Measurements from ENCODE around the gene PRPS1. TPM values are rescaled to one million over a fixed set of nuclear protein-coding genes. Genes with fewer than 3 reads are reported as not detected.
"Not testable (repeated sequence)": the region's sequence is repeated elsewhere in the genome, so short reads cannot be mapped to it uniquely, and the experiment has no call there.

PRPS1 gene
- total RNA-seq, 6 experiments from 2014 or later: 23.8 to 38.6 (median 26.0) TPM

DNA sequence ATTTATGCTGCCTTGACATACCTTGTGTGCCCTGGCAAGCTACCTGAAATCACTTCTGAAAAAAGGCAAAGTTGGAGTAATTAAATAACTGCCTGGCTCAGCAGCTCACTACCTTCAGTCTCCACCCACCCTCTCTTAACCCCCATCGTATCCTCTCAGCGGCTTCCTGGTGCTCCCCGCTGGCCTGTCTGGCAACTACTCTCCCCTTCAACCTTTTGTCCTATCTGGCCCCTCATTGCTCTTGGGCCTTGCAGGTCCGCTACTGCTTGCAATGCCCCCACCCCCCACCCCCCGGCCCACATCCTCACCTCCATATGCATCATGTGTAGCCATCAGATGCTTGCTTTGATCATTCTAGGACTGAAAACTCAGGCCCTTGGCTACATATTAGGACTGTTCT, 34.5 kb downstream of the PRPS1 start:
- intact Hi-C loops (cut with DNase I): loop anchor here in 1 of 2 donors (10.0 kb wide), 1 partner anchor 112 kb away; the partner anchor contains the start of genes NCBP2L and TSC22D3
- WGBS (ENCODE audit: insufficient coverage, low coverage, low lambda C conversion rate, missing lambda C conversion rate): 44% methylated on average over 4 of the region's 5 CpGs
- no peak for ATAC-seq

DNA sequence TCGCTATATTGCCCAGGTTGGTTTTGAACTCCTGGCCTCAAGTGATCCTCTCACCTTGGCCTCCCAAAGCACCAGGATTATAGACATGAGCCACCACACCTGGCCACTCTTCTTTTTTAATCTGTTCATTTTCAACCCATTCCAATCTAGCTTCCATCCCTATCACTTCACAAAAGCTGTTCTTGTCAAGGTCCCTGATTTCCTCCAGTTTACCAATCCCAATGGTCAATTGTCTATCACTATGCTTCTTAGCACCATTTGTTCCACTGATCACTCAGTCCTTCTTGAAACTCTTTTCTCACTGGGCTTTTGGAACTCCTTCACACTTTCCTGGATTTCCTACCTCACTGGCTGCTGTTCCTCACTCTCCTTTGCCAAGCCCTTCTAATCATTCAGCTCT, 38.6 kb downstream of the PRPS1 start:
- Histone ChIP-seq H3K36me3 (no peaks in the 10 kb centered on the region), H3K27me3 (no peaks in the 10 kb centered on the region), H3K9me3 (no peaks in the 10 kb centered on the region), H3K4me3 (no peak overlapping the region), H3K27ac (no peak overlapping the region), H3K4me1 (no peaks in the 10 kb centered on the region)
- no CpG with 5 or more reads among the region's 1 CpG for WGBS (ENCODE audit: insufficient coverage, low coverage, low lambda C conversion rate, missing lambda C conversion rate)
- ATAC-seq: no peak
- no peak for TF ChIP-seq POLR2A (IDR thresholded peaks at IDR 0.05)
- intact Hi-C loops (cut with DNase I): loop anchor here in 1 of 2 donors (10.0 kb wide), 1 partner anchor 108 kb away; the partner anchor contains the start of genes NCBP2L and TSC22D3
- no peak for DNase-seq

More for the DNA sequence above, 34.5 kb downstream of the PRPS1 start:
- TF ChIP-seq, protein P1, sequence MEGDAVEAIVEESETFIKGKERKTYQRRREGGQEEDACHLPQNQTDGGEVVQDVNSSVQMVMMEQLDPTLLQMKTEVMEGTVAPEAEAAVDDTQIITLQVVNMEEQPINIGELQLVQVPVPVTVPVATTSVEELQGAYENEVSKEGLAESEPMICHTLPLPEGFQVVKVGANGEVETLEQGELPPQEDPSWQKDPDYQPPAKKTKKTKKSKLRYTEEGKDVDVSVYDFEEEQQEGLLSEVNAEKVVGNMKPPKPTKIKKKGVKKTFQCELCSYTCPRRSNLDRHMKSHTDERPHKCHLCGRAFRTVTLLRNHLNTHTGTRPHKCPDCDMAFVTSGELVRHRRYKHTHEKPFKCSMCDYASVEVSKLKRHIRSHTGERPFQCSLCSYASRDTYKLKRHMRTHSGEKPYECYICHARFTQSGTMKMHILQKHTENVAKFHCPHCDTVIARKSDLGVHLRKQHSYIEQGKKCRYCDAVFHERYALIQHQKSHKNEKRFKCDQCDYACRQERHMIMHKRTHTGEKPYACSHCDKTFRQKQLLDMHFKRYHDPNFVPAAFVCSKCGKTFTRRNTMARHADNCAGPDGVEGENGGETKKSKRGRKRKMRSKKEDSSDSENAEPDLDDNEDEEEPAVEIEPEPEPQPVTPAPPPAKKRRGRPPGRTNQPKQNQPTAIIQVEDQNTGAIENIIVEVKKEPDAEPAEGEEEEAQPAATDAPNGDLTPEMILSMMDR (IDR thresholded peaks at IDR 0.05): no peak
- no peak for TF ChIP-seq POLR2A (IDR thresholded peaks at IDR 0.05)
- H3K36me3 ChIP-seq: no peaks in the 10 kb centered on the region
- DNase-seq: no peak
- H3K27me3 ChIP-seq: no peaks in the 10 kb centered on the region
- H3K4me1 ChIP-seq: no peaks in the 10 kb centered on the region
- no peaks in the 10 kb centered on the region for H3K9me3 ChIP-seq
- H3K4me3 ChIP-seq: no peak overlapping the region
- no peak overlapping the region for H3K27ac ChIP-seq

DNA sequence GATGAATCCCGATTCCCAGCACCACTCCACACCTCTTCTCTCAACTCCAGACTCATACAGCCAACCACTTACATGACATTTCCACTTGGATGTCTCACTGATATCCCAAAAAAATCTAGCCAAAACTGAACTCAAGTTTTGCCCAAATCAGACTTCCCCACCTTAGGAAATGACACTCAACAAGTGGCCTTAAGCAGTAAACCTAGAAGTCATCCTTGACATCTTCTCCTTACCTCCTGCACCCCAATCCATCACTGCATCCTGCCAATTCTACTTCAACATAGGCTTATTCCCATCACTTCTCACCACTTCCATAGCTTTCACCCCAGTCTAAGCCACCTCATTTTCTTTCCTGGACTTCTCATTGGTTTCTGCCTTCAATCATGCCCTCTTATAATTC, 39.1 kb downstream of the PRPS1 start:
- Histone ChIP-seq H3K9me3 (no peaks in the 10 kb centered on the region), H3K4me1 (no peaks in the 10 kb centered on the region), H3K4me3 (no peak overlapping the region), H3K36me3 (no peaks in the 10 kb centered on the region), H3K27me3 (no peaks in the 10 kb centered on the region), H3K27ac (no peak overlapping the region)
- DNase-seq: no peak
- intact Hi-C loops (cut with DNase I): loop anchor here in 1 of 2 donors (10.0 kb wide), 1 partner anchor 107 kb away; the partner anchor contains the start of genes NCBP2L and TSC22D3
- no peak for ATAC-seq
- no peak for TF ChIP-seq POLR2A (IDR thresholded peaks at IDR 0.05)
- TF ChIP-seq, protein P1 (IDR thresholded peaks at IDR 0.05): no peak
- WGBS (ENCODE audit: insufficient coverage, low coverage, low lambda C conversion rate, missing lambda C conversion rate): 38% methylated on average over 1 of the region's 1 CpG

DNA sequence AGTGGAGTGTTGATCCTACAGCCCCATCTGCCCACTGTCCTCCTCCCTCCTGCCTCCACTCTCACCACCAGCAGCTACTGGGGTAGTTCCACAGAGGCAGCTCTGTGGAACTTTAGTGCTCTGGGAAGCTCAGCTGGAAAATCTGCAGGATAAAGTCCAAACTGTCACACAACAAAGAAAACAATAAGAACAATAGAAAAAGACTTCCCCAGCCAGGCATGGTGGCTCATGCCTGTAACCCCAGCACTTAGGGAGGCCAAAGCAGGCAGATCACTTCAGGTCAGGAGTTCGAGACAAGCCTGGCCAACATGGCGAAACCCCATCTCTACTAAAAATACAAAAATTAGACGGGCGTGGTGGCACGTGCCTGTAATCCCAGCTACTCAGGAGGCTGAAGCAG, 40.4 kb downstream of the PRPS1 start:
- not testable (repeated sequence) for ATAC-seq, H3K27ac ChIP-seq, H3K9me3 ChIP-seq, H3K4me3 ChIP-seq, DNase-seq, H3K4me1 ChIP-seq, H3K36me3 ChIP-seq, H3K27me3 ChIP-seq
- intact Hi-C loops (cut with DNase I): loop anchor here in 1 of 2 donors (10.0 kb wide), 1 partner anchor 106 kb away; the partner anchor contains the start of genes NCBP2L and TSC22D3
- WGBS (ENCODE audit: insufficient coverage, low coverage, low lambda C conversion rate, missing lambda C conversion rate): 71% methylated on average over 4 of the region's 5 CpGs

DNA sequence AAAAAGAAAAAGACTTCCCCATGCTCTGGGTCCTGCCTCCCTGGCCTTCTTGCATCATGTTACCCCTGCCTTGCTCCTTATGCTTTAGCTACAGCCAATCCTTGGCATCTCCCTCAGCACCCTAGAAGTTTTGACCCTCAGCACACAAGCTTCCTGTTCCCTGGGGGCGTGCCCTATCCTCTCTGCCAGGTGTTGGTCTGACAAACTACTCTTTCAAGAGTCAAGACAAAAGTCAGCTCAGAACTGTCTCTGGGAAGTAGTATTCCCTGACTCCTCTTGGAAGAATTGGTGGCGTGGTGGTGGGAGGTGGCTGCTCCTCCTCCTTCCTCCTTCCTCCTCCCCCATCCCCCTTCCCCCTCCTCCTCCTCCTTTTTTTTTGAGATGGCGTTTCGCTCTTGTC, 41.0 kb downstream of the PRPS1 start:
- WGBS (ENCODE audit: insufficient coverage, low coverage, low lambda C conversion rate, missing lambda C conversion rate): 71% methylated on average over 3 of the region's 4 CpGs
- intact Hi-C loops (cut with DNase I): loop anchor here in 1 of 2 donors (10.0 kb wide), 1 partner anchor 106 kb away; the partner anchor contains the start of genes NCBP2L and TSC22D3
- no peak overlapping the region for H3K27ac ChIP-seq
- TF ChIP-seq POLR2A (IDR thresholded peaks at IDR 0.05): no peak
- TF ChIP-seq, protein P1 (IDR thresholded peaks at IDR 0.05): no peak
- H3K4me1 ChIP-seq: no peaks in the 10 kb centered on the region
- ATAC-seq (no peak), DNase-seq (no peak)
- H3K36me3 ChIP-seq: no peaks in the 10 kb centered on the region
- H3K4me3 ChIP-seq: no peak overlapping the region
- no peaks in the 10 kb centered on the region for H3K9me3 ChIP-seq
- no peaks in the 10 kb centered on the region for H3K27me3 ChIP-seq

All from right lobe of liver (tissue), 6 donors.